H1 (cell line): ENCODE results near the gene BRMS1.

Source experiments
- CTCF ChIP-seq, 3 experiments: IDR thresholded peaks; 1 replicate in 2 of 3; 2 replicates in 1 of 3; pipeline versions ENCODE4 v1.5.1 to v1.6.1; 2011; ENCODE audit warnings: low read length in 3 of 3, mild to moderate bottlenecking in 3 of 3, inconsistent platforms in 2 of 3, low read depth in 1 of 3, moderate library complexity in 1 of 3; ENCODE audit not compliant: insufficient read depth in 1 of 3; ENCODE audit errors: control extremely low read depth in 1 of 3
- KDM5A ChIP-seq: fragments of 200-600 bp; IDR thresholded peaks from 2 replicates; pipeline ENCODE4 v1.7.1; 2012; ENCODE audit warnings: mild to moderate bottlenecking, low read length, inconsistent platforms, mixed read lengths

DNA sequence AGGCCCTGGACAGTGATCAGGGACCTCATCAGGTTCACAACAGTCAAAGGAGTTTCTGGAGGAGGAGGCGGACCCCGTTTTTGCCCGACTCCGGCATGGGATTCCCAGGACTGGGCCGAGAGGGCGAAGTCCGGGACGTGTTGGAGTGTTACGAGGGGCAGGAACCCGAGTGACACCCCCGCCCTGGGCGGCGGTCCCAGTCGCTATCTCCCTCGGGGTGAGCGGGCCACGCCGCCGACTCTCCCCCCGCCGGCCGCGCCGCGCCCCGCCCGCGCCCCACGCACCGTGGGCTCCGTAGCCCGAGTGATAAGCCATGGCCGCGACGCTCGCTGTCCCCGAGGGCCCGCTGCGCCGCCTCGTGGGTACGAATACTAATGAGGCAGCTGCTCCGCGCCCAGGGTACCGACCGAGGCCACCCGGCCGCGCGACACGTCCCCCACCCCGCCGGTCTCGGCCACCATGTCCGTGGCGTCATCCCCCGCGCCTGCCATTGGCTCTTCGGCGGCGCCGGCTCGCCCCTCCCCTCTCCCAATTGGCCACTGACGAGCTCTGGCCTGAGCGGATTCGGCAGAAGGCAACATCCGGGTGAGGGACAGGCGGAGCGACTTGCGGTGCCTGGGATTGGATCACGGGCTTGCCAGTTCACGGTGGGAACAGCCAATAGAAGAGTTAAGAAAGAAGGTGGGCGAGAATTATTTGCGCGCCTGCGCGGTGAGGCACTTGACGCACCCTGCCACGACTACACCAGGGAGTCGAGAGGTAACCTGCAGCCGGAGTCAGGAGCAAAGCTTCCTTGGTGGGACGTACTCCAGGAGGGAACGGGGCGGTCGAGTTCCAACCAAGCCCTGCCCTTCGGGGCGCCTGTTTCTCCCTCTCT, 56.0 kb downstream of the BRMS1 start, which contains the start of gene YIF1A:
- TF ChIP-seq CTCF (IDR thresholded peaks at IDR 0.05; ENCODE audit: control extremely low read depth in 1 of 3, insufficient read depth in 1 of 3, low read depth in 1 of 3, low read length in 3 of 3), result no peak
- no peak for TF ChIP-seq KDM5A
